Mammary epithelial cell (primary cell): ENCODE measurements around the gene DYRK1A.

ENCODE experiments used
- CTCF ChIP-seq, 2 donors: IDR thresholded peaks in 1 of 2; conservative IDR thresholded peaks in 1 of 2; 2 replicates each; pipeline ENCODE4 v1.5.1; 2011 to 2012; ENCODE audit warnings: inconsistent platforms in 2 of 2, low read length in 2 of 2, mild to moderate bottlenecking in 2 of 2, control low read depth in 1 of 2, low read depth in 1 of 2; ENCODE audit not compliant: insufficient read depth in 1 of 2; ENCODE audit errors: extremely low read depth in 1 of 2
- EZH2 ChIP-seq: IDR thresholded peaks from 2 replicates; pipeline ENCODE4 v1.6.1; 2012; ENCODE audit warnings: low read length, inconsistent platforms, borderline replicate concordance

GRCh38 chr21:37393786-37394185 lies 27.2 kb downstream of the DYRK1A start:
- no peak for TF ChIP-seq CTCF (conservative IDR thresholded peaks at IDR 0.05 in 1 of 2, IDR thresholded peaks at IDR 0.05 in 1 of 2; ENCODE audit: extremely low read depth in 1 of 2, insufficient read depth in 1 of 2, low read depth in 1 of 2, low read length in 2 of 2)
- no peak for TF ChIP-seq EZH2
